IMR-90 (cell line): ENCODE data around the gene ARF6. TPM values are rescaled to one million over a fixed set of nuclear protein-coding genes. Genes with fewer than 3 reads are reported as not detected.

Experiments used
- ATAC-seq: fragments of 200-7000 bp; cut with Tn5 transposase; 2 replicates; pipeline ENCODE4 v1.9.1; 2020; ENCODE audit warnings: low read depth, mild to moderate bottlenecking, moderate library complexity
- BruUV-seq: library from RNA; stranded (reverse); fragments of 400-500 nt; replicated peaks from 2 replicates; lab custom pipeline; 2021; lab: Mats Ljungman, UMichigan
- CTCF ChIA-PET: fragments of 300-600 bp; formaldehyde crosslinking; extraction: SDS; loops from one replicate; lab custom pipeline; 2021; ENCODE audit warnings: antibody characterized with exemption; lab: Yijun Ruan, JAX
- POLR2A ChIA-PET: fragments of 300-600 bp; sonication (Branson Sonifier 250); formaldehyde crosslinking; loops from one replicate; lab custom pipeline; 2022; ENCODE audit warnings: antibody characterized with exemption; ENCODE audit not compliant: unreplicated experiment; lab: Charles Lee
- DNase-seq: peaks from one replicate; pipeline ENCODE4 v3.0.0; 2013
- H2AFZ ChIP-seq: replicated peaks from 2 replicates; pipeline ENCODE3; 2013; ENCODE audit warnings: low read length, mild to moderate bottlenecking; ENCODE audit not compliant: poor library complexity
- H2AK5ac ChIP-seq: 2 replicates; pipeline ENCODE4 v1.6.1; 2013; ENCODE audit warnings: low read depth, low read length, inconsistent platforms
- H2AK9ac ChIP-seq: replicated peaks from 2 replicates; pipeline ENCODE3; 2013; ENCODE audit warnings: mild to moderate bottlenecking, low read depth, low read length, moderate library complexity; ENCODE audit not compliant: poor library complexity
- H2BK120ac ChIP-seq: 2 replicates; pipeline ENCODE4 v1.6.1; 2013; ENCODE audit warnings: low read depth, low read length, inconsistent platforms
- H2BK15ac ChIP-seq: 3 replicates; pipeline ENCODE4 v1.6.1; 2013; ENCODE audit warnings: low read depth, low read length, inconsistent platforms
- H2BK20ac ChIP-seq: 2 replicates; pipeline ENCODE4 v1.6.1; 2013; ENCODE audit warnings: low read depth, mild to moderate bottlenecking, inconsistent platforms, low read length, moderate library complexity
- H2BK5ac ChIP-seq: 2 replicates; pipeline ENCODE4 v1.6.1; 2013; ENCODE audit warnings: mild to moderate bottlenecking, low read depth, low read length, inconsistent platforms; ENCODE audit not compliant: poor library complexity, severe bottlenecking
- H3K14ac ChIP-seq: replicated peaks from 2 replicates; pipeline ENCODE4 v1.6.1; 2013; ENCODE audit warnings: low read depth, low read length, inconsistent platforms
- H3K18ac ChIP-seq: 2 replicates; pipeline ENCODE4 v1.6.1; 2013; ENCODE audit warnings: low read depth, low read length, control low read depth
- H3K23ac ChIP-seq: 2 replicates; pipeline ENCODE4 v1.6.1; 2013; ENCODE audit warnings: low read depth, low read length, inconsistent platforms
- H3K27ac ChIP-seq: 2 replicates; pipeline ENCODE4 v1.5.1; 2013; ENCODE audit warnings: mild to moderate bottlenecking, control low read depth, low read length; ENCODE audit not compliant: insufficient read depth
- H3K27me3 ChIP-seq: 2 replicates; pipeline ENCODE4 v1.6.1; 2013; ENCODE audit warnings: low read length; ENCODE audit not compliant: control insufficient read depth, insufficient read depth
- H3K36me3 ChIP-seq: 2 replicates; pipeline ENCODE4 v1.6.1; 2013; ENCODE audit warnings: low read length, mixed read lengths; ENCODE audit not compliant: control insufficient read depth, insufficient read depth
- H3K4ac ChIP-seq: 2 replicates; pipeline ENCODE4 v1.6.1; 2013; ENCODE audit warnings: low read depth, low read length, inconsistent platforms
- H3K4me1 ChIP-seq: 2 replicates; pipeline ENCODE4 v1.6.1; 2013; ENCODE audit warnings: low read length, mixed read lengths; ENCODE audit not compliant: control insufficient read depth, insufficient read depth
- H3K4me2 ChIP-seq: 2 replicates; pipeline ENCODE4 v1.6.1; 2013; ENCODE audit warnings: low read depth, mild to moderate bottlenecking, control low read depth, low read length, moderate library complexity
- H3K4me3 ChIP-seq: 2 replicates; pipeline ENCODE4 v1.5.1; 2013; ENCODE audit warnings: low read depth, mild to moderate bottlenecking, control low read depth, low read length, moderate library complexity; ENCODE audit not compliant: insufficient read depth
- H3K56ac ChIP-seq: 2 replicates; pipeline ENCODE4 v1.6.1; 2013; ENCODE audit warnings: low read length, inconsistent platforms; ENCODE audit not compliant: insufficient read depth; ENCODE audit errors: extremely low read depth
- H3K79me1 ChIP-seq, 2 experiments: 2 replicates each; pipeline ENCODE4 v1.6.1; 2013; ENCODE audit warnings: low read length in 2 of 2, inconsistent platforms in 1 of 2, low read depth in 1 of 2
- H3K9ac ChIP-seq: 2 replicates; pipeline ENCODE4 v1.6.1; 2013; ENCODE audit warnings: low read depth, low read length, control low read depth
- H3K9me1 ChIP-seq: 2 replicates; pipeline ENCODE4 v1.6.1; 2013; ENCODE audit warnings: low read length, inconsistent platforms; ENCODE audit not compliant: insufficient read depth
- H3K9me3 ChIP-seq: 2 replicates; pipeline ENCODE4 v1.6.1; 2013; ENCODE audit warnings: low read length; ENCODE audit not compliant: control insufficient read depth, insufficient read depth
- H4K20me1 ChIP-seq: 2 replicates; pipeline ENCODE4 v1.6.1; 2013; ENCODE audit warnings: low read length, inconsistent platforms; ENCODE audit not compliant: insufficient read depth
- H4K5ac ChIP-seq: 2 replicates; pipeline ENCODE4 v1.6.1; 2013; ENCODE audit warnings: mild to moderate bottlenecking, low read depth, low read length, control low read depth
- H4K8ac ChIP-seq, 2 experiments: 2 replicates each; pipeline ENCODE4 v1.6.1; 2013; ENCODE audit warnings: low read depth in 2 of 2, low read length in 2 of 2, control low read depth in 1 of 2, inconsistent platforms in 1 of 2
- H4K91ac ChIP-seq: 2 replicates; pipeline ENCODE4 v1.6.1; 2013; ENCODE audit warnings: low read depth, low read length, inconsistent platforms; ENCODE audit not compliant: insufficient read depth
- WGBS, 2 experiments: methylation state at CpG; one replicate each; pipeline versions ENCODE4 v1.1.5 to v1.1.7; 2013; ENCODE audit warnings: missing lambda C conversion rate in 2 of 2; ENCODE audit not compliant: insufficient read length in 1 of 2; ENCODE audit errors: extremely low coverage in 2 of 2; 5-methylcytosine and 5-hydroxymethylcytosine counted together
- dilution Hi-C: fragments of 300-500 bp; cut with HindIII; formaldehyde crosslinking; loops from one replicate; pipeline ENCODE4 v1.14.3; 2018; ENCODE audit warnings: low sequenced_read_pairs; ENCODE audit not compliant: unreplicated experiment
- in situ Hi-C: fragments of 300-500 bp; cut with MboI; formaldehyde crosslinking; loops from 3 replicates; pipeline ENCODE4 v1.14.3; 2019; ENCODE audit warnings: low sequenced_read_pairs, inconsistent platforms, mixed read lengths
- intact Hi-C: fragments of 100-400 bp; cut with micrococcal nuclease; formaldehyde crosslinking; loops from 2 replicates; pipeline ENCODE4 v1.10.0; 2022
- polyA plus RNA-seq, 3 experiments: library from polyadenylated mRNA; depleted of rRNA; stranded (reverse); fragments of >200 nt; gene quantifications; 2 replicates each; pipeline ENCODE4 v1.2.3, GENCODE V29; 2012; ENCODE audit warnings: low replicate concordance in 1 of 3
- total RNA-seq: library from RNA; depleted of rRNA; stranded (reverse); fragments of >200 nt; gene quantifications from 2 replicates; pipeline ENCODE4 v1.2.3, GENCODE V29; 2012
- TF ChIP-seq, protein P1 (sequence below): fragments of 150-350 bp; IDR thresholded peaks from 2 replicates; pipeline ENCODE4 v1.6.1; 2017; ENCODE audit warnings: mild to moderate bottlenecking, antibody characterized with exemption, low read length, low read depth

ARF6 gene
- total and polyA plus RNA-seq, 2 of the 4 experiments (the other 2 are of a cell fraction) = 32.1 to 40.1 TPM

DNA sequence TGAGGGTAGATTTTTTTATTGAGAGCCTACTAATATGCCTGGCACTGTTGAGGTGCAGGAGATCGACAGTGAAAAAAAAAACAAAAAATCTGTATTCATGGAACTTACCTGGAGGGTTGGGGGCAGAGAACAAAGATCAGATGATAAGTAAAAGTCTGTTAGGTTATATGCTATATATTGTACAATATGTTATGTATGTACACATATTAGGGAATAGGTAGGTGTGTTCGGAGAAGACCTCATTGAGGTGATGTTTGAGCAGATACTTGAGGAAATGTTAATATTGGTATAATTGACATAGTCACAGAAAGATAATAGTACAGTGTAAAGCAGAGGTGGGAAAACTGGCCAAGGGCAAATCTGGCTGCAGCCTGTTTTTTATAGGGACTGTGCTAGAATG lies 5.6 kb downstream of the ARF6 start:
- no peak overlapping the region for H3K9ac ChIP-seq
- H3K9me3 ChIP-seq = no peaks in the 10 kb centered on the region
- H3K4me3 ChIP-seq = no peak overlapping the region
- H4K8ac ChIP-seq = no peak overlapping the region
- no peak overlapping the region for H2AK5ac ChIP-seq
- no TSS peak for BruUV-seq
- no peak overlapping the region for H3K18ac ChIP-seq
- no peak overlapping the region for H3K27ac ChIP-seq
- no peak overlapping the region for H2BK15ac ChIP-seq
- no peak overlapping the region for H3K23ac ChIP-seq
- H3K56ac ChIP-seq = no peak overlapping the region
- H4K20me1 ChIP-seq = peaks cover 43% of the 10 kb centered on the region
- ChIA-PET POLR2A (interaction anchor here (0.5 to 0.6 kb wide), 2 partner anchors 85 to 105 kb away, joined by 4 to 9 read pairs; no protein-coding TSS in a partner anchor), CTCF (no interaction called here)
- in situ Hi-C loops (no loop called here), dilution Hi-C loops (no loop called here), intact Hi-C loops (no loop called here)
- peaks cover 2% of the 10 kb centered on the region; the same call in 1 of the 2 replicates for H3K4me1 ChIP-seq
- H3K4ac ChIP-seq = no peak overlapping the region
- ATAC-seq (no peak), DNase-seq (no peak)
- H4K91ac ChIP-seq = no peak overlapping the region
- H2AK9ac ChIP-seq = no peak overlapping the region
- no peak overlapping the region for H4K5ac ChIP-seq
- no peak overlapping the region for H2BK120ac ChIP-seq
- no peaks in the 10 kb centered on the region for H3K27me3 ChIP-seq
- H2BK20ac ChIP-seq = no peak overlapping the region
- H3K36me3 ChIP-seq = peaks cover 5% of the 10 kb centered on the region
- no peak overlapping the region for H2BK5ac ChIP-seq
- TF ChIP-seq, protein P1, sequence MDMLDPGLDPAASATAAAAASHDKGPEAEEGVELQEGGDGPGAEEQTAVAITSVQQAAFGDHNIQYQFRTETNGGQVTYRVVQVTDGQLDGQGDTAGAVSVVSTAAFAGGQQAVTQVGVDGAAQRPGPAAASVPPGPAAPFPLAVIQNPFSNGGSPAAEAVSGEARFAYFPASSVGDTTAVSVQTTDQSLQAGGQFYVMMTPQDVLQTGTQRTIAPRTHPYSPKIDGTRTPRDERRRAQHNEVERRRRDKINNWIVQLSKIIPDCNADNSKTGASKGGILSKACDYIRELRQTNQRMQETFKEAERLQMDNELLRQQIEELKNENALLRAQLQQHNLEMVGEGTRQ = no peak
- H3K79me1 ChIP-seq = peaks cover 3 to 11% of the 10 kb centered on the region in 2 experiments; a peak in 3 of 4 replicates
- WGBS, 2 experiments = 100% methylated on average over 1 of the region's 2 CpGs; no CpG with 5 or more reads in 1 of the 2 experiments
- no peak overlapping the region for H3K14ac ChIP-seq
- H3K4me2 ChIP-seq = no peak overlapping the region; the same call in 1 of the 2 replicates
- H2AFZ ChIP-seq = no peak overlapping the region
- peaks cover 5% of the 10 kb centered on the region; the same call in 1 of the 2 replicates for H3K9me1 ChIP-seq
